PC-3 (cell line): ENCODE measurements around the gene GAL3ST1. TPM values are rescaled to one million over a fixed set of nuclear protein-coding genes. Genes with fewer than 3 reads are reported as not detected.

Experiments
- ATAC-seq: fragments of 200-7000 bp; cut with Tn5 transposase; 2 replicates; pipeline ENCODE4 v1.9.1; 2020; ENCODE audit warnings: mild to moderate bottlenecking, moderate library complexity
- BruUV-seq: library from RNA; stranded (reverse); fragments of 400-500 nt; replicated peaks from 2 replicates; lab custom pipeline; 2021; lab: Mats Ljungman, UMichigan
- CTCF ChIA-PET: fragments of 300-600 bp; sonication (Branson Sonifier 250); formaldehyde crosslinking; loops from one replicate; lab custom pipeline; 2022; ENCODE audit warnings: antibody characterized with exemption; lab: Charles Lee
- POLR2A ChIA-PET: fragments of 300-600 bp; sonication (Branson Sonifier 250); formaldehyde crosslinking; loops from one replicate; lab custom pipeline; 2022; ENCODE audit warnings: antibody characterized with exemption; ENCODE audit not compliant: unreplicated experiment; lab: Charles Lee
- DNase-seq: peaks from one replicate; pipeline ENCODE4 v3.0.0-alpha.2; 2015
- H2AFZ ChIP-seq: fragments of 300-600 bp; sonication (generic); 2 replicates; pipeline ENCODE4 v1.6.0; 2016; ENCODE audit warnings: antibody characterized with exemption, low read length
- H3F3A ChIP-seq: fragments of 300-600 bp; sonication (generic); one replicate; pipeline ENCODE4 v1.6.0; 2017; ENCODE audit warnings: antibody characterized with exemption, low read length, control low read depth, mild to moderate bottlenecking; ENCODE audit not compliant: unreplicated experiment
- H3K27ac ChIP-seq: fragments of 300-600 bp; sonication (generic); 2 replicates; pipeline ENCODE4 v1.5.1; 2016; ENCODE audit warnings: mild to moderate bottlenecking, low read length
- H3K27me3 ChIP-seq: fragments of 300-600 bp; sonication (generic); 2 replicates; pipeline ENCODE4 v1.6.1; 2016; ENCODE audit warnings: low read length, mixed read lengths
- H3K36me3 ChIP-seq: fragments of 300-600 bp; sonication (generic); 2 replicates; pipeline ENCODE4 v1.6.1; 2016; ENCODE audit warnings: low read depth, mixed run types, low read length, mixed read lengths
- H3K4me1 ChIP-seq: fragments of 300-600 bp; sonication (generic); 2 replicates; pipeline ENCODE4 v1.5.1; 2016; ENCODE audit warnings: low read length; ENCODE audit not compliant: insufficient read depth
- H3K4me2 ChIP-seq: fragments of 300-600 bp; sonication (generic); 2 replicates; pipeline ENCODE4 v1.6.0; 2016; ENCODE audit warnings: low read length
- H3K4me3 ChIP-seq: fragments of 300-600 bp; sonication (generic); 2 replicates; pipeline ENCODE4 v1.5.1; 2016; ENCODE audit warnings: mild to moderate bottlenecking, low read length, mixed read lengths
- H3K79me2 ChIP-seq: fragments of 300-600 bp; sonication (generic); 2 replicates; pipeline ENCODE4 v1.6.1; 2017; ENCODE audit warnings: low read length, mixed read lengths
- H3K9ac ChIP-seq: fragments of 300-600 bp; sonication (generic); 2 replicates; pipeline ENCODE4 v1.6.0; 2016; ENCODE audit warnings: mild to moderate bottlenecking, low read length
- H3K9me2 ChIP-seq: fragments of 300-600 bp; sonication (generic); replicated peaks from 2 replicates; pipeline ENCODE4 v1.6.1; 2016; ENCODE audit warnings: mixed run types, low read length, mixed read lengths
- H3K9me3 ChIP-seq: fragments of 300-600 bp; sonication (generic); 2 replicates; pipeline ENCODE4 v1.6.1; 2016; ENCODE audit warnings: low read length, mixed read lengths
- H4K20me1 ChIP-seq: fragments of 300-600 bp; sonication (generic); 2 replicates; pipeline ENCODE4 v1.6.1; 2016; ENCODE audit warnings: low read length, mixed read lengths
- EZH2 ChIP-seq: fragments of 300-600 bp; sonication (generic); IDR thresholded peaks from one replicate; pipeline ENCODE4 v1.6.1; 2017; ENCODE audit warnings: antibody characterized with exemption, mild to moderate bottlenecking, low read length; ENCODE audit not compliant: unreplicated experiment
- EZH2phosphoT487 ChIP-seq: fragments of 300-600 bp; sonication (generic); IDR thresholded peaks from 2 replicates; pipeline ENCODE4 v1.6.1; 2018; ENCODE audit warnings: mild to moderate bottlenecking, antibody characterized with exemption, low read length, borderline replicate concordance
- intact Hi-C: fragments of 100-400 bp; cut with micrococcal nuclease; formaldehyde crosslinking; loops from 2 replicates; pipeline ENCODE4 v1.9.0; 2023
- total RNA-seq: library from RNA; depleted of rRNA; stranded (reverse); fragments of >200 nt; gene quantifications from 2 replicates; pipeline ENCODE4 v1.2.3, GENCODE V29; 2014
- TF ChIP-seq, protein P1 (sequence below): fragments of 300-600 bp; sonication (generic); conservative IDR thresholded peaks from 2 replicates; pipeline ENCODE4 v1.5.1; 2017; ENCODE audit warnings: antibody characterized with exemption, low read depth, mild to moderate bottlenecking, low read length

The GAL3ST1 gene
- total RNA-seq, 1 experiment from 2014 or later = not detected

DNA sequence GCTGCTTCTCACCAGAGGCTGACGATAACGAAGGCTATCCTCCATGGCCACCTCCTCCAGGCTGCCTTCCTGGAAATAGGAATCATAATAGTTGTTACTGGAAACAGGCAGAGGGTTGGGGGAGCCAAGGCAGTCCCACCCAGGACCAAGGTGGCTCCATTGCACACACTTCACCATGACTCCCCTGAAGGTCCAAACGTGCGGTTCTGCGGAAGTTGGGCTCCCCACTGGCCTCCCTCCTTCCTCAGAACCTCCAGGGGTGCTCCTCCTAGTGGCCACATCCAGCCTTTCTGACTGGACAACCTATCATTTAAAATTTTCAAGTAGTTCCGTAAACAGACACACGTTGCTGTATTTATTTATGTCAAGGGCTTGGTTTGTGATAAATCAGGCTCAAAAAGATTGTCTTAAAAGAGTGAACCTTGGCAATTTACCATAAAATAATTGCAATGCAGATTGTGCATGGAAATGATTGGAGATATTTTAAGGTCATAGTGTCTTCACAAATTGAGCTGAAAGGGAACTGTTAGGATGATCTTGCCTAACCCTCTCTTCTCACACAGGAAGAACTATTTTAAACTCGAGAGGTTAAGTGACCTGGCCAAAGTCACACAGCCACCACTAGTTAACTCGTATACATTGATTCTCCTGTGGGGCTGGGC is 31.1 kb upstream of the GAL3ST1 start:
- DNase-seq (peak; percentile 58), ATAC-seq (peak; percentile 14; the same call in 1 of the 2 replicates)
- Histone ChIP-seq H3F3A (no peaks in the 10 kb centered on the region), H3K36me3 (no peaks in the 10 kb centered on the region), H3K9ac (no peak overlapping the region), H3K9me2 (no peaks in the 10 kb centered on the region), H2AFZ (peak overlapping the region; percentile 74), H3K27me3 (no peaks in the 10 kb centered on the region), H3K9me3 (no peaks in the 10 kb centered on the region), H4K20me1 (no peaks in the 10 kb centered on the region), H3K4me1 (peaks cover 34% of the 10 kb centered on the region), H3K79me2 (no peaks in the 10 kb centered on the region), H3K4me2 (peak overlapping the region; percentile 48), H3K27ac (no peak overlapping the region), H3K4me3 (peak overlapping the region; percentile 23; the same call in 1 of the 2 replicates)
- intact Hi-C loops = loop anchor here (10.0 kb wide), 1 partner anchor 161 kb away; no protein-coding TSS in a partner anchor
- no TSS peak for BruUV-seq
- POLR2A ChIA-PET = no interaction called here
- TF ChIP-seq EZH2phosphoT487 (no peak), EZH2 (no peak)
- TF ChIP-seq, protein P1, sequence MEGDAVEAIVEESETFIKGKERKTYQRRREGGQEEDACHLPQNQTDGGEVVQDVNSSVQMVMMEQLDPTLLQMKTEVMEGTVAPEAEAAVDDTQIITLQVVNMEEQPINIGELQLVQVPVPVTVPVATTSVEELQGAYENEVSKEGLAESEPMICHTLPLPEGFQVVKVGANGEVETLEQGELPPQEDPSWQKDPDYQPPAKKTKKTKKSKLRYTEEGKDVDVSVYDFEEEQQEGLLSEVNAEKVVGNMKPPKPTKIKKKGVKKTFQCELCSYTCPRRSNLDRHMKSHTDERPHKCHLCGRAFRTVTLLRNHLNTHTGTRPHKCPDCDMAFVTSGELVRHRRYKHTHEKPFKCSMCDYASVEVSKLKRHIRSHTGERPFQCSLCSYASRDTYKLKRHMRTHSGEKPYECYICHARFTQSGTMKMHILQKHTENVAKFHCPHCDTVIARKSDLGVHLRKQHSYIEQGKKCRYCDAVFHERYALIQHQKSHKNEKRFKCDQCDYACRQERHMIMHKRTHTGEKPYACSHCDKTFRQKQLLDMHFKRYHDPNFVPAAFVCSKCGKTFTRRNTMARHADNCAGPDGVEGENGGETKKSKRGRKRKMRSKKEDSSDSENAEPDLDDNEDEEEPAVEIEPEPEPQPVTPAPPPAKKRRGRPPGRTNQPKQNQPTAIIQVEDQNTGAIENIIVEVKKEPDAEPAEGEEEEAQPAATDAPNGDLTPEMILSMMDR = peak; percentile 77
- CTCF ChIA-PET = no interaction called here

DNA sequence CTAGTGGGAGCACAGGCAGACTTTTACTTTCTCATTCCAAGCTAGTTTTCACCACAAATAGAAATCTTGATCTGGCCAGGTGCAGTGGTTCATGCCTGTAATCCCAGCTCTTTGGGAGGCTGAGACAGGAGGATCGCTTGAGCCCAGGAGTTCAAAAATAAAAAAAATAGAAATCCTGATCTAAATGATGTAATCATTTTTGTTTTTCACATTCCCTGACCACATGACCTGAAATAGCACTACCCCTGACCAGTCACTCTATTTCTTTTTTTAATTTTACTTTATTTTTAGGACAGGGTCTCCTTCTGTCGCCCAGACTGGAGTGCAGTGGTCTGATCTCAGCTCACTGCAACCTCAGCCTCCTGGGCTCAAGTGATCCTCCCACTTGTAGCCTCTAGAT is 30.3 kb upstream of the GAL3ST1 start:
- Histone ChIP-seq H3K4me2 (no peak overlapping the region), H3K4me1 (peaks cover 32% of the 10 kb centered on the region), H3K27me3 (no peaks in the 10 kb centered on the region), H3K9ac (no peak overlapping the region), H4K20me1 (no peaks in the 10 kb centered on the region), H3K9me2 (no peaks in the 10 kb centered on the region), H3K9me3 (no peaks in the 10 kb centered on the region), H2AFZ (no peak overlapping the region), H3K79me2 (no peaks in the 10 kb centered on the region), H3K27ac (no peak overlapping the region), H3K4me3 (no peak overlapping the region), H3F3A (no peaks in the 10 kb centered on the region), H3K36me3 (no peaks in the 10 kb centered on the region)
- intact Hi-C loops = loop anchor here (10.0 kb wide), 1 partner anchor 160 kb away; no protein-coding TSS in a partner anchor
- POLR2A ChIA-PET = no interaction called here
- BruUV-seq = no TSS peak
- CTCF ChIA-PET = no interaction called here
- ATAC-seq = no peak
- no peak for DNase-seq
- TF ChIP-seq EZH2phosphoT487 (no peak), EZH2 (no peak)
- TF ChIP-seq, protein P1 = no peak

DNA sequence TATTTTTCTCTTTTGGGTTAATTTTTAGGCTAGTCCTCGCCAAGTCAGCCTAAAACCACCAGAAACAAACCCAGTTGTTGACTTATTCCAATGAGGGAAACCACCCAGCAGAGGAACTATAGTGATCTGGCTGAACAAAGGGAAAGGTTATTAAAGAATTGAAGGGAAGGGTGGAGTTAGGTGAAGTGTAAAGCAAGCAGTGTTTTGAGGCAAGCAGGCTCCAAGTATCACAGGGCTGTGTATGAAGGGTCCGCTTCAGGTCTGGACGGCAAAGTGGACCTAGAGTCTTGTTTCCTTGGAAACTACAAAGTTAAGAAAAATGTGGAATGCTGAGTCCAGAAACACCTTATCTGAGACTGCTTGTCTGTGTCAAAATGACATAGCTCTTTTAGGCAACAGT is 29.3 kb upstream of the GAL3ST1 start:
- Histone ChIP-seq H3K36me3 (no peaks in the 10 kb centered on the region), H2AFZ (no peak overlapping the region), H4K20me1 (no peaks in the 10 kb centered on the region), H3K9me2 (no peaks in the 10 kb centered on the region), H3K79me2 (no peaks in the 10 kb centered on the region), H3K27ac (no peak overlapping the region), H3K4me2 (no peak overlapping the region), H3K4me1 (peaks cover 24% of the 10 kb centered on the region), H3K4me3 (no peak overlapping the region), H3F3A (no peaks in the 10 kb centered on the region), H3K9me3 (no peaks in the 10 kb centered on the region), H3K27me3 (no peaks in the 10 kb centered on the region), H3K9ac (no peak overlapping the region)
- TF ChIP-seq EZH2phosphoT487 = no peak
- ChIA-PET CTCF (no interaction called here), POLR2A (no interaction called here)
- intact Hi-C loops = loop anchor here (10.0 kb wide), 1 partner anchor 159 kb away; no protein-coding TSS in a partner anchor
- ATAC-seq = no peak
- BruUV-seq = no TSS peak
- no peak for DNase-seq
